Cardiac fibroblast (primary cell): ENCODE measurements around the gene DCC.

Experiments
- DNase-seq, 2 donors: peaks; one replicate each; pipeline versions ENCODE4 v3.0.0 to v3.0.0-alpha.2; 2010; ENCODE audit warnings: low read depth in 2 of 2
- H3K4me3 ChIP-seq, 2 donors: replicated peaks in 1 of 2; 1 replicate in 1 of 2; 2 replicates in 1 of 2; pipeline ENCODE4 v1.5.1; 2011; ENCODE audit warnings: low read depth in 2 of 2, low read length in 2 of 2, mild to moderate bottlenecking in 2 of 2, moderate library complexity in 1 of 2
- TF ChIP-seq, protein P1 (sequence below): IDR thresholded peaks from one replicate; pipeline ENCODE4 v1.5.1; 2011; ENCODE audit warnings: low read depth, mild to moderate bottlenecking, low read length, inconsistent platforms

DCC gene

DNA sequence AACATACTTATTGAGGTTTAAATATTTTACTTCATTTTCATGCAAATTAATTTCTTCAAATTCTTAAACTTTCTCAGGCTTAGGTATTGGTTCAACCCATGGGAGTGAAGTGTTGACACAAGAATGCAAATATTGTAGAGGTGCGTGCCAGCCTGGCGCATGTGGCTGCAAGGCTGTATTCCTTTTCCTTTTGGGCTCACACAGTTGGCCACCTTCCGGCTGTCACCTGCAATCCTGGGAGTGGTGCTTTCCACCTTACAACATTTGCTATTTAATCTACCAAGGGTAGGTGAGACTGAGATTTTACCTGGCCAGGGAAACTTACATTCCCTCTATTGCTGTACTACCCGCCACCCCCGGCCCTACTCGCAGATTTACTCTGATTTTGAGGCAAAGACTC lies 141.1 kb downstream of the DCC start:
- DNase-seq, result no peak
- TF ChIP-seq, protein P1, sequence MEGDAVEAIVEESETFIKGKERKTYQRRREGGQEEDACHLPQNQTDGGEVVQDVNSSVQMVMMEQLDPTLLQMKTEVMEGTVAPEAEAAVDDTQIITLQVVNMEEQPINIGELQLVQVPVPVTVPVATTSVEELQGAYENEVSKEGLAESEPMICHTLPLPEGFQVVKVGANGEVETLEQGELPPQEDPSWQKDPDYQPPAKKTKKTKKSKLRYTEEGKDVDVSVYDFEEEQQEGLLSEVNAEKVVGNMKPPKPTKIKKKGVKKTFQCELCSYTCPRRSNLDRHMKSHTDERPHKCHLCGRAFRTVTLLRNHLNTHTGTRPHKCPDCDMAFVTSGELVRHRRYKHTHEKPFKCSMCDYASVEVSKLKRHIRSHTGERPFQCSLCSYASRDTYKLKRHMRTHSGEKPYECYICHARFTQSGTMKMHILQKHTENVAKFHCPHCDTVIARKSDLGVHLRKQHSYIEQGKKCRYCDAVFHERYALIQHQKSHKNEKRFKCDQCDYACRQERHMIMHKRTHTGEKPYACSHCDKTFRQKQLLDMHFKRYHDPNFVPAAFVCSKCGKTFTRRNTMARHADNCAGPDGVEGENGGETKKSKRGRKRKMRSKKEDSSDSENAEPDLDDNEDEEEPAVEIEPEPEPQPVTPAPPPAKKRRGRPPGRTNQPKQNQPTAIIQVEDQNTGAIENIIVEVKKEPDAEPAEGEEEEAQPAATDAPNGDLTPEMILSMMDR, result no peak
- H3K4me3 ChIP-seq, result no peak overlapping the region

DNA sequence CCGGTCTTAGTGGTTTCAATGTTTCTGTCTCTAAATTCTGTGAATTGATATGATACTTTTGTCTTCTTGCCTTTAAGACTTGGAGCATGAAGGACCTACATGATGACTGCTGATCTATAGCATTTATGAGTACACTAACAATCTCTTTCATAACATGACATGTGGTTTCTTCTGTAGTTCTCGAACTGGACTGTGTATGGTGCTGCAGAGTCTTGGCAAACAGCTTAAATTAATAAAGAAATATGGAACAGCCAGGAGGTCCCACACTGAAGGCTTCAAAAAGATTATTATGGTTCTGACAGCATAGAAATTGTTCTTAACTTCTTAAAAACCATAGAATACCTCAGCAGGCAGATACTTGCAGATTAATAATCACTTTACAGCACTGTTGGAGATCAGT lies 145.0 kb downstream of the DCC start:
- no peak overlapping the region for H3K4me3 ChIP-seq
- no peak for DNase-seq
- TF ChIP-seq, protein P1, result no peak

DNA sequence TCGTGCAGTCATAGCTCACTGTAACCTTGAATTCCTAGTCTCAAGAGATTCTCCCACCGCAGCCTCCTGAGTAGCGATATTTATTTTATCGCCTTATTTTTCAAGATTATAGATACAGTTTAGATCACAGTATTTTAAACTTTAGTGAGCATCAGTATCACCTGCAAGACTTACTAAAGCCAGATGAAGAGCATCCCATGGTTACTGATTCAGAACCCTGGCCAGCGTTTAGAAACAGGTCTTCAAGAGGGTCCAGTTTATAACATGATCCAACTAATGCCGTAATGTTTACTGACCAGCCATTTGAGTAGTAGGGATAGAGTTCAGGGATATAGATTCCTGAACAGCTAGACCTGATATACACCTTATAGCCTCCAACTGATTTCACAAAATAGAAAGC lies 146.1 kb downstream of the DCC start:
- H3K4me3 ChIP-seq, result no peak overlapping the region
- TF ChIP-seq, protein P1, result no peak
- no peak for DNase-seq

DNA sequence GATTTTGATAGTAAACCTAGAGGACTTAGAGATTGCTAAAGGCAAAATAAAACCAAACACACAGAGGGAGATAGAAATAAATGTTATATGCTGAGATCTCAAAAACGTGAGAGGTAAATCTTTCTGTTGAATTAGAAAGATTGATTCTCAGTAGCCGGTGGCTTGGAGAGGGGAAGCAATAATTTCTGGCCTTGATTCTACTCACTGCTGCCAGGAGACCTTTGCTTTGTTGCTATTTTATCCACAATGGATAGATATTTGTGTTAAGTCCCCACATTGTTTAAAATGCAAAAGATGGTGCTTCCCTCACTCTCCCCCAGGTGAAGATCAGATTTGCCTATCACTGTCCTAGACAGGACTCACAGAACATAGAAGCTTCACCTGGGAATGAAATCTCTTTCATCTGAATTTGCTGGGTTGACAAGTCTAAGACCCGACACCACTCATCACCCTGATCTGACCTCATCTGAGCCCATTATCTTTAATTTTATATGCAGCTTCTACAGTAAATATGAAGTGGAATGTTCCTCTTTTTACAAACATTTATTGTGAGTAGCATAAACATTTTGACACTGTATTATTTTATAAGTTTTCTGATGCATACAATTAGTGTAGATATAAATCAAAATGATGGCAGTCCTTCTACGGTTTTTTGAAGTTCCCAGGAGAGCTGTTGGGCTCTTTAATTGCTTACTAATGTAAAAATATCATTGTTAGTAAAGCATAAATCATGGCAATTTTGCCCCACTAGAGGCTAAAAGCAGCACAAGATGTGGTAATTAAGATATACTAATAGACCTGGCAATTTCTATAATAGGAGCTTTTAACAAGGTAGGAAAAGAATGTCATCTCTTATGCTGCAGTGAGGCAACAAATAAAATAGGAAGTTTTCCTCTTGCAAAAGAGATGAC lies 149.7 kb downstream of the DCC start:
- DNase-seq, result no peak
- no peak overlapping the region for H3K4me3 ChIP-seq
- TF ChIP-seq, protein P1, result no peak

DNA sequence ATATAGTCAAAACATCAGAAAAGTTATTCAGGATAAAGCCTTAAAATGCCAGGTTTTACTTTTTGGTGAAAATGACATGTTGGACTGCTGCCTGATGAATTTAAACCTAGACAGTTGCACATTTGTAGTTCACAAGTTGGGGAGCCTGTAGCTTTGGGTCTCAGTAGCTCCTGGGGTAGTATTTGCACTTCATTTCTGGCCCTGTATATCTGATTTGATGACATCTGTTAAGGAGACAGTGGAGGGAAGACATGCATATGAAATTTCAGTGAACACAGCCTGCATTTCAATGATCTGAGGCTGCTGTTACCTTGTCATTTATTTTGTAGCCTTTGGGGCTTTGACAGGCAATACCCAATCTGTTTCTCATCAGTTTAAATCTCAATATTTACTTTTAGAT lies 156.4 kb downstream of the DCC start:
- H3K4me3 ChIP-seq, result no peak overlapping the region
- TF ChIP-seq, protein P1, result no peak
- no peak for DNase-seq

DNA sequence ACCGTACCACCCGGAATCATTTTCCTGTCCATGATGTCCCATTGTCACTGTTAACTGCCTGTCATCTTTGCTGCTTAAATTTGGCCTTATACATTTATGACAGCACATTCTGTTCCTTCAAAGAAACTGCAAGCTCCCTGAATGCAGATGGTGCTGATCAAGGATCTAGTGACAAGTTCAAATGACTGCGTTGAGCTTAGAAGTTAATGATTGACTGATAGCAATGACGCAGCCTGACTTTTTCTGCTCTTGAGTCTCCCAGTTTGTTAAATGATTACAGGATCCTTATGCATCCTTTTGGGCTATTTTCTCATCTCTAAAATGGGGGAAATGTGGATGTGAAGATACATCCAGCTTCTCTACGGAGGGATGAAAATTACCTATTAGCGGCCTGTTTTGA lies 159.0 kb downstream of the DCC start:
- DNase-seq, result no peak
- H3K4me3 ChIP-seq, result no peak overlapping the region
- TF ChIP-seq, protein P1, result no peak
